GM12892 (cell line): ENCODE results near the gene ZNF362.

ENCODE experiments used
- POLR2A ChIP-seq: IDR thresholded peaks from 2 replicates; pipeline ENCODE4 v1.6.1; 2011; ENCODE audit warnings: low read depth, low read length, control low read depth
- POLR2AphosphoS5 ChIP-seq: IDR thresholded peaks from 2 replicates; pipeline ENCODE4 v1.6.1; 2011; ENCODE audit warnings: low read depth, low read length, control low read depth
- TAF1 ChIP-seq: IDR thresholded peaks from 2 replicates; pipeline ENCODE4 v1.6.1; 2011; ENCODE audit warnings: low read depth, mild to moderate bottlenecking, control low read depth, low read length, borderline replicate concordance

- TF ChIP-seq POLR2A (no peak), POLR2AphosphoS5 (no peak), TAF1 (no peak)
Measured at GRCh38 chr1:33250217-33250616, 6.1 kb upstream of the ZNF362 start.
